OCI-LY3 (cell line): ENCODE results near the gene PCDH12.

Source experiments
- CTCF ChIP-seq: fragments of 200-600, 300-600 bp; sonication (generic); IDR thresholded peaks from 2 replicates; pipeline ENCODE4 v1.5.1; 2014; ENCODE audit warnings: antibody characterized with exemption, low read length, low read depth
- EZH2phosphoT487 ChIP-seq: fragments of 200-600 bp; shearing (Covaris generic); IDR thresholded peaks from 2 replicates; pipeline ENCODE4 v1.6.1; 2018; ENCODE audit warnings: antibody characterized with exemption, mixed run types, low read depth

GRCh38 chr5:142000704-142001484, 42.9 kb upstream of the PCDH12 start:
- TF ChIP-seq EZH2phosphoT487 = no peak
- TF ChIP-seq CTCF = peak; percentile 22
